GM12874 (cell line): ENCODE results near the gene NEK1.

Experiments
- CTCF ChIP-seq: IDR thresholded peaks from 2 replicates; pipeline ENCODE4 v1.5.1; 2011; ENCODE audit warnings: low read depth, mild to moderate bottlenecking, control low read depth, low read length, moderate library complexity; ENCODE audit not compliant: insufficient read depth

Gene NEK1

DNA sequence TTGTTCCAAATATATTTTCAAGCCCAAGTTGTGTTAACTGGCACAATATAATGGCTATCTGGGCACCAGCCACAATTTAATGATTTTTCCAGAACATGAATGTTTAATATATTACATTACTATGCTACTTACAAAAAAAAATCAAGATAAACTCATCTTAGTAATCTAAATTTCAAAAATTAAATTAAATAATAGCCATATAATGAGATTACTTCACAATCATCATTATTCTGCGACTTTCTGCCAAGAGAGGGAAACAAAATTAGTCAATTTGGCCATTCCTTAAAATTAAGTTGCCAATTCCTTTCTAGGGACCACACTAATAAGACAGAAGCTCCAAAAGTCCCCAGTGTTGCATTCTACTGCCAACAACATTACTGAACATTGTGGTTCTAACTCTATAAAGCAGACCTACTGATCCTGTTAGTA is 7.5 kb downstream of the NEK1 start:
- TF ChIP-seq CTCF: no peak

DNA sequence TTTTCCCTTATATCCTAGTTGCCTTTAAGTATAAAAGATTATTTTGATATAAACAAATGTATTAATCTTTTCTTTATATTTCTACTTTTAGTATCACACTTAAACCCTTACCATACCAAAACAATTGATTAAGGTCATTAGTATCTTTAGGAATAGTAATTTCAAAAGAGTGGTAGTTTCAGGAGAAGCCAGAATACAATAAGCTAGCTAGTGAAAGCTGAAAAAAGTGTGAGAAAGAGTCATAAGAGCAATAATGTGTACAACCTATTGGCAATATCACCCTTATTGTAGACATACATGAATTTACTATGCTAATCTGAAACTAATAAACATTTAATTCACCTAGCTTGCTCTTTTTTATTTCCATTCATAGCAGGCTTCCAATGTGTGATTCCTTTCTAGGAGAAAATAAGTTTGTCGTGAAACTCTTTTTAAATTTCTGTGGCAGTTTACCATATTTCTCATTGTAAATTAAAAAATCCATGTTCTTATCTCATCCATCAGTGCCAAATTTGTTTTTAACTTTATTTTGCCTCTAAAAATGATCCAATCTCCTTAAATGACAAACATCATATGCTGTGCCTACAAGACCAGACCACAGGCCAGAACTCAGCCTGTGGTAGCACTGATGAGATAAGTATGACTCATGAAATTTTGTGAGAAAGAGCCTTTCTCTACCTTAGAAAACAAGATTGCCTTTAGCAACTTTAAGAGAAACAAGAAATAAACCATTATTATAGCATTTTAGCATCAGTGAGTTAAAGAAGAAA is 8.1 kb downstream of the NEK1 start:
- no peak for TF ChIP-seq CTCF

DNA sequence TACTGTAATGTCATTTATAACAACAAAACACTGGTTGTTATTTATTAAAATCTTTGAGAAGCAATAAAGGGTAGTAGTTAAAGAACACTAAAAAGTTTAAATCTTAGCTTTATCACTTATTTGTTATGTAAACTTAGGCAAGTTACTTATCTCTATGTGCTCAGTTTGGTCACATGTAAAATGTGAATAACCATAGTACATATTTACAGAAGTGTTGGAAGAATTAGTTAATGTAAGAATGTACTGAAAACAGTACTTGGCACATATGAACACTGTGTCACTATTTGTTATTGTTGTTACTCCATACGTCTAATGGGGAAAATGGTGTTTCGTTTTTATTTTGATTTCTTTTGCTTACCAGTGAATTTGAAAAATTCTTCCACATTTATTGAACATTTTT is 9.1 kb downstream of the NEK1 start:
- TF ChIP-seq CTCF: no peak

DNA sequence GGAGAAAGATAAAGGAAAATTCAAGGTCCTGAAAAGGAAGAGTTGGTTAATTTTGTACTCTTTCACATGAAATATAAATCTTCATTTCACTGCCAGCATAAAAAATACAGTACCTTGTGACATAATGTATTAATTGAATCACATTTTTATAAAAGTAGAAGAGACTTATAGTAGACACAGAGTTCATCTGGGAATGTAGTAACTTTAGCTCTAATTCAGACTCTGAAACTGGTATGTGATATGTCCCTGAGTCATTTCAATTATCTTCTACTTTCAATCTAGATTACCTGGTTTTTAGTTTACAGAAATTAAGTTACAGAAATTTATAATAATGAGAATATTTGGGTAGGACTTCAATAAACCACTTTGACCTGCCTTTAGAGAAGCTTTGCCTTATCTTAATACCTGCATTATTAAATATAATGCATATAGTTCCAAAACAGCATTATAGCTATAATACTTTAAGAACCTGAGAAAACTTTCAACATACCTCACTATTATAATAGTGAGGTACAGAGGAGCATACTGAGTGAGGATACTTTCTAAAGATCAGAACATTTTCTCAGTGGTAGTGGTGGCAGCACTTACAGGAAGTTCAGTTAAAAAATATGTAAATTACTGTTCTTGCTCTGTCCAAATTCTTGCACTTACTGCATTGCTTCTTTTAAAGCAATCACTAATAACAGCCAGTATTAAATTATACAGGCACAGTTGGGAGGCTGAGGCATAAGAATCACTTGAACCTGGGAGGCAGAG is 11.2 kb downstream of the NEK1 start:
- TF ChIP-seq CTCF: no peak

- no peak for TF ChIP-seq CTCF
Measured at GRCh38 chr4:169594560-169595195, 17.7 kb downstream of the NEK1 start.

GRCh38 chr4:169593050-169593560 is 19.3 kb downstream of the NEK1 start:
- no peak for TF ChIP-seq CTCF

DNA sequence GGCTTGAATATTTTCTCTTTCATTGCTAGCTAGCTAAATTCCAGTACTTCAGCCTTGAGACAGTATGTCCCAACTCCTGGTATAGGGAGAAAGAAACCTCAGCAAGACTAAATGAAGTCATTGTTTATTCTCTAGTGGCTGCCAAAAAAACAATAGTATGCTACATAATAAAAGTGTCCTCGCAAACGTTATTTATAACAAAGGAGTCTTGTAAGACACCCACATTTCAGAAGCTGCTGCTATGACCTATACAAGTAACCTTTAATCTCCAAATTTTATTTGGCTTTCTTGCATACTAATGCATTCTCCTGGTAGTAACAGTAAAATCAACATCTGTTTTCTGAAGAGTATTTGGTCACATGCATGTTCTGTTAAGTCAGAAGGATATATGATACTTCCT is 28.8 kb downstream of the NEK1 start:
- no peak for TF ChIP-seq CTCF
